Tibial artery (tissue), 4 donors: ENCODE data around the gene SLC66A2.

Source experiments
- DNase-seq, 2 donors: peaks; one replicate each; pipeline ENCODE4 v3.0.0-alpha.2; 2019
- H3K27ac ChIP-seq, 2 donors: fragments of 200-600 bp; sonication (generic) in 1 of 2; 1 replicate in 1 of 2; 2 replicates in 1 of 2; pipeline ENCODE4 v1.5.1; 2018 to 2019; ENCODE audit warnings: mild to moderate bottlenecking in 1 of 2
- H3K27me3 ChIP-seq, 2 donors: fragments of 200-600 bp; sonication (generic) in 1 of 2; one replicate each; pipeline versions ENCODE4 v1.5.1 to v1.6.0; 2016 to 2019
- H3K36me3 ChIP-seq, 3 donors: fragments of 200-600 bp; sonication (generic) in 2 of 3; one replicate each; pipeline ENCODE4 v1.5.1; 2016 to 2019; ENCODE audit warnings: mild to moderate bottlenecking in 2 of 3
- H3K4me1 ChIP-seq, 4 donors: fragments of 200-600 bp; sonication (generic) in 2 of 4; 1 replicate in 3 of 4; 2 replicates in 1 of 4; pipeline ENCODE4 v1.5.1; 2016 to 2019
- H3K4me3 ChIP-seq, 2 donors: fragments of 200-600 bp; sonication (generic) in 1 of 2; 1 replicate in 1 of 2; 2 replicates in 1 of 2; pipeline ENCODE4 v1.5.1; 2018 to 2019; ENCODE audit warnings: mild to moderate bottlenecking in 2 of 2
- H3K9me3 ChIP-seq, 3 donors: fragments of 200-600 bp; sonication (generic) in 1 of 3; one replicate each; pipeline ENCODE4 v1.5.1; 2016 to 2019
- CTCF ChIP-seq, 2 experiments: fragments of 200-600 bp in 1 of 2; fragments of 450-650 bp in 1 of 2; IDR thresholded peaks; one replicate each; pipeline ENCODE4 v1.5.1; 2017 to 2019; ENCODE audit warnings: antibody characterized with exemption in 2 of 2, mild to moderate bottlenecking in 1 of 2, moderate library complexity in 1 of 2
- intact Hi-C: fragments of 100-400 bp; cut with DNase I; formaldehyde crosslinking; loops from one replicate; pipeline ENCODE4 v1.15.0; 2023; ENCODE audit warnings: low total_unique reads

Gene SLC66A2

GRCh38 chr18:79853993-79854364 lies 97.5 kb downstream of the SLC66A2 start:
- H3K36me3 ChIP-seq, result no peaks in the 10 kb centered on the region
- peaks cover 0 to 13% (median 0%) of the 10 kb centered on the region in 4 donors for H3K4me1 ChIP-seq
- no peak overlapping the region for H3K4me3 ChIP-seq
- no peaks in the 10 kb centered on the region for H3K9me3 ChIP-seq
- H3K27ac ChIP-seq, result no peak overlapping the region
- no peak for TF ChIP-seq CTCF (IDR thresholded peaks at IDR 0.05)
- no peak for DNase-seq
- intact Hi-C loops, result no loop called here
- H3K27me3 ChIP-seq, result peaks cover 0 to 24% of the 10 kb centered on the region in 2 donors

- H3K36me3 ChIP-seq, result no peaks in the 10 kb centered on the region
- peak in 1 of 2 donors; percentile 58 for DNase-seq
- H3K27ac ChIP-seq, result no peak overlapping the region
- TF ChIP-seq CTCF (IDR thresholded peaks at IDR 0.05), result no peak
- H3K4me3 ChIP-seq, result no peak overlapping the region
- H3K9me3 ChIP-seq, result no peaks in the 10 kb centered on the region
- intact Hi-C loops, result no loop called here
- H3K27me3 ChIP-seq, result peaks cover 0 to 24% of the 10 kb centered on the region in 2 donors
- H3K4me1 ChIP-seq, result peaks cover 0 to 13% (median 0%) of the 10 kb centered on the region in 4 donors
These were observed 98.0 kb downstream of the SLC66A2 start for GRCh38 chr18:79853303-79853992.

GRCh38 chr18:79852561-79853302 lies 98.7 kb downstream of the SLC66A2 start:
- Histone ChIP-seq H3K27me3 (peaks cover 0 to 24% of the 10 kb centered on the region in 2 donors), H3K4me1 (peaks cover 0 to 13% (median 0%) of the 10 kb centered on the region in 4 donors), H3K9me3 (no peaks in the 10 kb centered on the region), H3K36me3 (no peaks in the 10 kb centered on the region), H3K4me3 (no peak overlapping the region), H3K27ac (no peak overlapping the region)
- TF ChIP-seq CTCF (IDR thresholded peaks at IDR 0.05), result no peak
- peak in 1 of 2 donors; percentile 56 for DNase-seq
- intact Hi-C loops, result no loop called here
